A549 (cell line): ENCODE results near the gene RNH1. TPM values are rescaled to one million over a fixed set of nuclear protein-coding genes. Genes with fewer than 3 reads are reported as not detected.

Experiments used
- ATAC-seq, 2 experiments: fragments of 200-7000 bp in 1 of 2; fragments of >200 bp in 1 of 2; cut with Nextera tagmentation in 1 of 2; cut with Tn5 transposase in 1 of 2; 3 replicates each; pipeline versions ENCODE4 v1.8.0 to v1.9.1; 2018 to 2020; ENCODE audit warnings: mild to moderate bottlenecking in 1 of 2, moderate library complexity in 1 of 2
- CTCF ChIA-PET: fragments of 300-600 bp; sonication (Branson Sonifier 250); formaldehyde crosslinking; extraction: SDS; loops from one replicate; lab custom pipeline; 2021; ENCODE audit warnings: antibody characterized with exemption, inconsistent platforms; lab: Yijun Ruan, JAX
- POLR2A ChIA-PET: fragments of 350-600 bp; formaldehyde crosslinking; extraction: SDS; loops from one replicate; lab custom pipeline; 2021; ENCODE audit warnings: antibody characterized with exemption, inconsistent platforms; lab: Yijun Ruan, JAX
- DNase-seq, 2 experiments: peaks; one replicate each; pipeline versions ENCODE4 v3.0.0 to v3.0.0-alpha.2; 2011 to 2016; ENCODE audit warnings: low read depth in 1 of 2, low spot score in 1 of 2
- FAIRE-seq: peaks from 2 replicates; lab custom pipeline; 2011; peaks lifted over from hg19 to GRCh38; lab: Jason Lieb, UNC
- H3K27ac ChIP-seq, 2 experiments: fragments of >200 bp; sonication (Bioruptor Twin); formaldehyde crosslinking; 3 replicates each; pipeline ENCODE4 v1.5.1; 2016 to 2017
- H3K4me1 ChIP-seq: fragments of >200 bp; sonication (Bioruptor Twin); formaldehyde crosslinking; 3 replicates; pipeline ENCODE4 v1.6.1; 2016
- H3K4me2 ChIP-seq: fragments of >200 bp; sonication (Bioruptor Twin); formaldehyde crosslinking; 3 replicates; pipeline ENCODE4 v1.6.1; 2016
- H3K4me3 ChIP-seq: fragments of >200 bp; sonication (Bioruptor Twin); formaldehyde crosslinking; 3 replicates; pipeline ENCODE4 v1.5.1; 2016
- H3K9me3 ChIP-seq: fragments of >200 bp; sonication (Bioruptor Twin); formaldehyde crosslinking; 3 replicates; pipeline ENCODE4 v1.6.1; 2016
- BHLHE40 ChIP-seq: IDR thresholded peaks from 2 replicates; pipeline ENCODE4 v1.6.1; 2012; ENCODE audit warnings: low read depth, low read length, inconsistent platforms
- EHF ChIP-seq: fragments of 250-450 bp; sonication (Bioruptor Pico); IDR thresholded peaks from 2 replicates; pipeline ENCODE4 v1.5.0; 2020; ENCODE audit warnings: mild to moderate bottlenecking
- EHMT2 ChIP-seq: fragments of 200-600 bp; sonication (generic); IDR thresholded peaks from 2 replicates; pipeline ENCODE4 v1.6.1; 2016; ENCODE audit warnings: antibody characterized with exemption, low read depth, mild to moderate bottlenecking, moderate library complexity
- EP300 ChIP-seq, 2 experiments: fragments of >200 bp; sonication (Bioruptor Twin); formaldehyde crosslinking; IDR thresholded peaks; 2 replicates in 1 of 2; 3 replicates in 1 of 2; pipeline ENCODE4 v1.6.1; 2016 to 2017
- ESRRA ChIP-seq: fragments of 150-350 bp; IDR thresholded peaks from 2 replicates; pipeline ENCODE4 v1.6.1; 2014; ENCODE audit warnings: mild to moderate bottlenecking, low read length, borderline replicate concordance
- FOXS1 ChIP-seq: fragments of 250-450 bp; sonication (Bioruptor Pico); IDR thresholded peaks from 2 replicates; pipeline ENCODE4 v1.5.0; 2020; ENCODE audit warnings: mild to moderate bottlenecking, moderate library complexity
- GATA3 ChIP-seq: IDR thresholded peaks from 2 replicates; pipeline ENCODE4 v1.6.1; 2012; ENCODE audit warnings: borderline replicate concordance
- HES2 ChIP-seq: fragments of >200 bp; sonication (Bioruptor Twin); formaldehyde crosslinking; IDR thresholded peaks from 2 replicates; pipeline ENCODE4 v1.6.1; 2016
- HEYL ChIP-seq: fragments of 250-450 bp; sonication (Bioruptor Pico); IDR thresholded peaks from 2 replicates; pipeline ENCODE4 v1.8.0; 2021; ENCODE audit warnings: mild to moderate bottlenecking, moderate library complexity
- HMGXB4 ChIP-seq: fragments of 250-450 bp; sonication (Bioruptor Pico); IDR thresholded peaks from 2 replicates; pipeline ENCODE4 v1.5.0; 2021; ENCODE audit warnings: mild to moderate bottlenecking, moderate library complexity, borderline replicate concordance
- HOXB13 ChIP-seq: fragments of 250-450 bp; sonication (Bioruptor Pico); IDR thresholded peaks from 2 replicates; pipeline ENCODE4 v1.5.0; 2020; ENCODE audit warnings: low read depth, mild to moderate bottlenecking, moderate library complexity
- KDM1A ChIP-seq: fragments of 200-600 bp; sonication (generic); IDR thresholded peaks from 2 replicates; pipeline ENCODE4 v1.6.1; 2016; ENCODE audit warnings: low read depth, mild to moderate bottlenecking
- KDM5A ChIP-seq: fragments of 200-600 bp; sonication (generic); IDR thresholded peaks from 2 replicates; pipeline ENCODE4 v1.6.1; 2016; ENCODE audit warnings: antibody characterized with exemption, mild to moderate bottlenecking
- MAX ChIP-seq: IDR thresholded peaks from 2 replicates; pipeline ENCODE4 v1.6.1; 2012
- MAZ ChIP-seq: fragments of 150-350 bp; IDR thresholded peaks from 2 replicates; pipeline ENCODE4 v1.6.1; 2014; ENCODE audit warnings: antibody characterized with exemption, low read depth, low read length, borderline replicate concordance
- NFE2L2 ChIP-seq: fragments of 150-350 bp; conservative IDR thresholded peaks from 2 replicates; pipeline ENCODE4 v1.6.1; 2014; ENCODE audit warnings: low read length
- NR3C1 ChIP-seq: fragments of >200 bp; sonication (Bioruptor Twin); formaldehyde crosslinking; IDR thresholded peaks from 3 replicates; pipeline ENCODE4 v1.6.1; 2017
- PBX3 ChIP-seq: IDR thresholded peaks from 2 replicates; pipeline ENCODE4 v1.6.1; 2012
- PHF8 ChIP-seq: fragments of 200-600 bp; sonication (generic); IDR thresholded peaks from 2 replicates; pipeline ENCODE4 v1.6.1; 2016; ENCODE audit warnings: low read depth, mild to moderate bottlenecking, antibody characterized with exemption, moderate library complexity, borderline replicate concordance
- POLR2A ChIP-seq: IDR thresholded peaks from 2 replicates; pipeline ENCODE4 v1.6.1; 2012; ENCODE audit warnings: mild to moderate bottlenecking, low read length
- RAD21 ChIP-seq, 2 experiments: fragments of >200 bp in 1 of 2; sonication (Bioruptor Twin) in 1 of 2; formaldehyde crosslinking in 1 of 2; IDR thresholded peaks in 1 of 2; conservative IDR thresholded peaks in 1 of 2; 2 replicates in 1 of 2; 3 replicates in 1 of 2; pipeline ENCODE4 v1.6.1; 2012 to 2018; ENCODE audit warnings: inconsistent platforms in 1 of 2
- RFX5 ChIP-seq: fragments of 450-650 bp; IDR thresholded peaks from 2 replicates; pipeline ENCODE4 v1.7.1; 2014; ENCODE audit warnings: antibody characterized with exemption, mild to moderate bottlenecking, moderate library complexity
- TFCP2L1 ChIP-seq: fragments of 250-450 bp; sonication (Bioruptor Pico); IDR thresholded peaks from 2 replicates; pipeline ENCODE4 v1.5.0; 2021; ENCODE audit warnings: mild to moderate bottlenecking
- TP53 ChIP-seq: fragments of 250-450 bp; sonication (Bioruptor Pico); IDR thresholded peaks from 2 replicates; pipeline ENCODE4 v1.5.0; 2021; ENCODE audit warnings: mild to moderate bottlenecking, moderate library complexity
- ZFP36 ChIP-seq: fragments of 450-650 bp; IDR thresholded peaks from 2 replicates; pipeline ENCODE4 v1.6.1; 2014; ENCODE audit warnings: borderline replicate concordance; ENCODE audit not compliant: partially characterized antibody
- WGBS: methylation state at CpG from one replicate; pipeline ENCODE4 v1.1.6; 2017; ENCODE audit errors: missing lambda C conversion rate; 5-methylcytosine and 5-hydroxymethylcytosine counted together
- polyA plus RNA-seq, 4 experiments: library from polyadenylated mRNA; depleted of rRNA in 3 of 4; stranded (reverse); fragments of >200 nt; fragmentation: RNase III in 1 of 4; extraction: RNeasy Plus Mini Kit Qiagen cat#74134 plus additional on column Dnase treatment in 1 of 4; gene quantifications; 2 replicates in 3 of 4; 3 replicates in 1 of 4; pipeline ENCODE4 v1.2.3, GENCODE V29; 2011 to 2017

RNH1 gene
- polyA plus RNA-seq, 2 of the 4 experiments (the other 2 are of a cell fraction): 85.8 to 135 TPM

GRCh38 chr11:477052-477715 lies 29.9 kb downstream of the RNH1 start:
- ATAC-seq: no peak
- POLR2A ChIA-PET: no interaction called here
- DNase-seq: no peak
- no peak overlapping the region for H3K4me3 ChIP-seq
- H3K4me1 ChIP-seq: no peaks in the 10 kb centered on the region
- H3K4me2 ChIP-seq: no peak overlapping the region
- no peak overlapping the region for H3K27ac ChIP-seq
- no peaks in the 10 kb centered on the region for H3K9me3 ChIP-seq
- CTCF ChIA-PET: interaction anchor here (0.7 to 1.1 kb wide), 3 partner anchors 12 to 29 kb away, joined by 3 to 5 read pairs (median 3); no protein-coding TSS in a partner anchor
- WGBS: 88% methylated on average over 16 of the region's 16 CpGs
- FAIRE-seq: no peak
- no peak for TF ChIP-seq EHF (CRISPR knock-in tag)
- no peak for TF ChIP-seq GATA3
- no peak for TF ChIP-seq RFX5
- no peak for TF ChIP-seq MAX
- TF ChIP-seq TP53 (CRISPR knock-in tag): no peak
- no peak for TF ChIP-seq NR3C1
- no peak for TF ChIP-seq ESRRA
- TF ChIP-seq HEYL (CRISPR knock-in tag): no peak
- no peak for TF ChIP-seq HMGXB4
- TF ChIP-seq EHMT2: no peak
- no peak for TF ChIP-seq POLR2A

GRCh38 chr11:476416-476815 lies 30.6 kb downstream of the RNH1 start:
- ATAC-seq (no peak), FAIRE-seq (no peak), DNase-seq (no peak)
- Histone ChIP-seq H3K4me2 (no peak overlapping the region), H3K4me1 (no peaks in the 10 kb centered on the region), H3K27ac (no peak overlapping the region), H3K4me3 (no peak overlapping the region), H3K9me3 (no peaks in the 10 kb centered on the region)
- ChIA-PET CTCF (interaction anchor here (0.7 to 1.1 kb wide), 3 partner anchors 13 to 28 kb away, joined by 3 to 5 read pairs (median 3); no protein-coding TSS in a partner anchor), POLR2A (no interaction called here)
- 96% methylated on average over 15 of the region's 15 CpGs for WGBS
- TF ChIP-seq PBX3: no peak
- TF ChIP-seq NFE2L2: no peak
- TF ChIP-seq EP300 (IDR thresholded peaks at IDR 0.05): no peak
- no peak for TF ChIP-seq GATA3
- TF ChIP-seq MAZ: no peak
- TF ChIP-seq TFCP2L1 (CRISPR knock-in tag): no peak
- no peak for TF ChIP-seq BHLHE40

GRCh38 chr11:475941-476340 lies 31.1 kb downstream of the RNH1 start:
- WGBS: 91% methylated on average over 7 of the region's 9 CpGs
- Histone ChIP-seq H3K4me2 (no peak overlapping the region), H3K27ac (no peak overlapping the region), H3K9me3 (no peaks in the 10 kb centered on the region), H3K4me3 (no peak overlapping the region), H3K4me1 (no peaks in the 10 kb centered on the region)
- DNase-seq: no peak
- CTCF ChIA-PET: interaction anchor here (1.1 kb wide), 1 partner anchor 13 kb away, joined by 3 read pairs; no protein-coding TSS in a partner anchor
- peak; percentile 27 to 33; a peak in 1 of 6 replicates for ATAC-seq
- FAIRE-seq: no peak
- POLR2A ChIA-PET: no interaction called here
- TF ChIP-seq EHMT2 (no peak), HES2 (no peak), KDM1A (no peak), EHF (CRISPR knock-in tag) (no peak), RAD21 (conservative IDR thresholded peaks at IDR 0.05 in 1 of 2, IDR thresholded peaks at IDR 0.05 in 1 of 2) (no peak), MAZ (no peak), EP300 (IDR thresholded peaks at IDR 0.05) (no peak), PHF8 (no peak), FOXS1 (no peak), ZFP36 (no peak), NFE2L2 (no peak), HEYL (CRISPR knock-in tag) (no peak), HOXB13 (no peak), KDM5A (no peak)
